ENCODE measurements around the gene ZBTB17.

- TF ChIP-seq CTCF (conservative IDR thresholded peaks at IDR 0.05; ENCODE audit: low read depth, low read length) (no peak), EZH2phosphoT487 (IDR thresholded peaks at IDR 0.05; ENCODE audit: borderline replicate concordance, low read length) (no peak), EZH2 (IDR thresholded peaks at IDR 0.05; ENCODE audit: low read length, unreplicated experiment) (no peak)
These were observed 30.1 kb upstream of the ZBTB17 start for GRCh38 chr1:16006010-16006409.

Data from PC-3 (cell line).